HepG2 (cell line): ENCODE measurements around the gene TMEM238. TPM values are rescaled to one million over a fixed set of nuclear protein-coding genes. Genes with fewer than 3 reads are reported as not detected.

Source experiments
- ATAC-seq: fragments of 200-7000 bp; cut with Tn5 transposase; 3 replicates; pipeline ENCODE4 v1.9.1; 2020; ENCODE audit warnings: mild to moderate bottlenecking, moderate library complexity
- BruUV-seq: library from RNA; stranded (reverse); fragments of 400-500 nt; replicated peaks from 2 replicates; lab custom pipeline; 2021; lab: Mats Ljungman, UMichigan
- CTCF ChIA-PET: fragments of 300-600 bp; formaldehyde crosslinking; extraction: SDS; loops from one replicate; lab custom pipeline; 2021; ENCODE audit warnings: low total read pairs, inconsistent platforms, low intra/inter-chr PET ratio; lab: Yijun Ruan, JAX
- POLR2A ChIA-PET: fragments of 350-600 bp; sonication (Branson Sonifier 250); formaldehyde crosslinking; loops from one replicate; lab custom pipeline; 2020; ENCODE audit warnings: antibody characterized with exemption, inconsistent platforms; lab: Yijun Ruan, JAX
- DNase-seq: peaks from one replicate; pipeline ENCODE4 v3.0.0-alpha.2; 2015; ENCODE audit warnings: low spot score
- FAIRE-seq: peaks from 3 replicates; lab custom pipeline; 2011; peaks lifted over from hg19 to GRCh38; lab: Jason Lieb, UNC
- H2AFZ ChIP-seq: one replicate; pipeline ENCODE4 v1.6.1; 2011; ENCODE audit warnings: low read length, inconsistent platforms
- H3K27ac ChIP-seq: fragments of 300-600 bp; 3 replicates; pipeline ENCODE4 v1.8.0; 2011; ENCODE audit warnings: mixed run types, mild to moderate bottlenecking, mixed read lengths, low read length, inconsistent platforms; ENCODE audit not compliant: insufficient read depth; ENCODE audit errors: extremely low read length
- H3K27me3 ChIP-seq, 2 experiments: fragments of 200-600 bp in 1 of 2; 2 replicates in 1 of 2; 3 replicates in 1 of 2; pipeline versions ENCODE4 v1.6.0 to v1.8.0; 2011; ENCODE audit warnings: low read length in 2 of 2, mild to moderate bottlenecking in 2 of 2, moderate library complexity in 2 of 2, inconsistent platforms in 1 of 2; ENCODE audit not compliant: insufficient read depth in 2 of 2, control insufficient read depth in 1 of 2
- H3K36me3 ChIP-seq, 2 experiments: fragments of 200-600 bp in 1 of 2; replicated peaks in 1 of 2; 2 replicates in 1 of 2; 3 replicates in 1 of 2; pipeline versions ENCODE4 v1.5.1 to v1.8.0; 2011; ENCODE audit warnings: low read length in 2 of 2, inconsistent platforms in 1 of 2; ENCODE audit not compliant: insufficient read depth in 2 of 2, control insufficient read depth in 1 of 2
- H3K4me1 ChIP-seq: 2 replicates; pipeline ENCODE4 v1.5.1; 2012; ENCODE audit warnings: low read length, inconsistent platforms; ENCODE audit not compliant: insufficient read depth
- H3K4me2 ChIP-seq: 2 replicates; pipeline ENCODE4 v1.6.0; 2011; ENCODE audit warnings: low read depth, low read length, inconsistent platforms
- H3K4me3 ChIP-seq, 3 experiments: fragments of 200-600 bp in 1 of 3; sonication (generic), shearing (Covaris generic) in 1 of 3; replicated peaks in 1 of 3; 2 replicates each; pipeline ENCODE4 v1.5.1; 2011 to 2016; ENCODE audit warnings: low read length in 3 of 3, inconsistent platforms in 2 of 3, low read depth in 2 of 3, mild to moderate bottlenecking in 2 of 3, control low read depth in 1 of 3, mixed read lengths in 1 of 3; ENCODE audit not compliant: insufficient read depth in 1 of 3
- H3K79me2 ChIP-seq: one replicate; pipeline ENCODE4 v1.6.1; 2011; ENCODE audit warnings: low read length, inconsistent platforms; ENCODE audit not compliant: insufficient read depth
- H3K9ac ChIP-seq: 2 replicates; pipeline ENCODE4 v1.6.0; 2011; ENCODE audit warnings: mild to moderate bottlenecking, low read depth, low read length, inconsistent platforms; ENCODE audit not compliant: insufficient read depth
- H3K9me3 ChIP-seq: 2 replicates; pipeline ENCODE4 v1.5.1; 2012; ENCODE audit warnings: mild to moderate bottlenecking, low read length
- H4K20me1 ChIP-seq: 2 replicates; pipeline ENCODE4 v1.6.0; 2011; ENCODE audit warnings: inconsistent platforms, mild to moderate bottlenecking, low read length, moderate library complexity; ENCODE audit not compliant: insufficient read depth
- CREM ChIP-seq, 2 experiments: sonication (generic) in 1 of 2; formaldehyde crosslinking in 1 of 2; IDR thresholded peaks; 2 replicates each; pipeline versions ENCODE4 v1.4.0 to v1.6.1; 2016 to 2020; ENCODE audit warnings: antibody characterized with exemption in 1 of 2, mild to moderate bottlenecking in 1 of 2, missing genetic modification reagents in 1 of 2
- FOXO4 ChIP-seq: sonication (generic); formaldehyde crosslinking; conservative IDR thresholded peaks from 2 replicates; pipeline ENCODE4 v1.8.1; 2023; ENCODE audit warnings: missing genetic modification reagents
- HDAC1 ChIP-seq: sonication (generic); formaldehyde crosslinking; IDR thresholded peaks from 2 replicates; pipeline ENCODE4 v1.5.1; 2020; ENCODE audit warnings: mild to moderate bottlenecking, missing genetic modification reagents
- KDM5A ChIP-seq: fragments of 200-600 bp; sonication (generic); IDR thresholded peaks from 2 replicates; pipeline ENCODE4 v1.7.0; 2018; ENCODE audit warnings: antibody characterized with exemption, mild to moderate bottlenecking, low read length, borderline replicate concordance
- SRY ChIP-seq: sonication (generic); formaldehyde crosslinking; IDR thresholded peaks from 2 replicates; pipeline ENCODE4 v1.8.0; 2022; ENCODE audit warnings: mild to moderate bottlenecking, missing genetic modification reagents
- TCF7 ChIP-seq: sonication (generic); IDR thresholded peaks from 2 replicates; pipeline ENCODE4 v1.6.1; 2016; ENCODE audit warnings: antibody characterized with exemption, low read depth
- TIGD3 ChIP-seq: sonication (generic); formaldehyde crosslinking; IDR thresholded peaks from 2 replicates; pipeline ENCODE4 v1.5.1; 2020; ENCODE audit warnings: mild to moderate bottlenecking, missing genetic modification reagents, borderline replicate concordance
- ZNF430 ChIP-seq: sonication (generic); formaldehyde crosslinking; IDR thresholded peaks from 2 replicates; pipeline ENCODE4 v1.9.0; 2021; ENCODE audit warnings: mild to moderate bottlenecking, missing genetic modification reagents
- ZNF710 ChIP-seq: sonication (generic); formaldehyde crosslinking; IDR thresholded peaks from 2 replicates; pipeline ENCODE4 v1.5.0; 2020; ENCODE audit warnings: mild to moderate bottlenecking, missing genetic modification reagents, borderline replicate concordance
- WGBS: methylation state at CpG from one replicate; pipeline ENCODE4 v1.1.6; 2017; ENCODE audit warnings: low lambda C conversion rate; 5-methylcytosine and 5-hydroxymethylcytosine counted together
- in situ Hi-C: cut with HindIII; loops from 2 replicates; pipeline ENCODE4 v1.10.0; 2017; ENCODE audit warnings: low pct_unique_long_range_greater_than_20kb; ENCODE audit not compliant: extremely low pct_ligation_motif_present
- intact Hi-C: fragments of 100-400 bp; cut with micrococcal nuclease; formaldehyde crosslinking; loops from one replicate; pipeline ENCODE4 v1.10.0; 2022; ENCODE audit not compliant: unreplicated experiment
- polyA plus RNA-seq, 8 experiments: library from polyadenylated mRNA; depleted of rRNA in 3 of 8; stranded (reverse) in 7 of 8; unstranded in 1 of 8; fragments of >200 nt; fragmentation: Illumina TruSeq in 4 of 8; extraction: Trizol in 4 of 8; gene quantifications; 2 replicates each; pipeline versions ENCODE4 v1.2.1 to v1.2.3, GENCODE V29; 2011 to 2016; ENCODE audit warnings: low read depth in 4 of 8, missing spikeins in 1 of 8, mixed read lengths in 1 of 8; ENCODE audit not compliant: insufficient read depth in 1 of 8
- total RNA-seq, 5 experiments: library from RNA; depleted of rRNA; stranded (reverse); fragments of >200 nt; fragmentation: Illumina TruSeq; extraction: Trizol; gene quantifications; 2 replicates each; pipeline ENCODE4 v1.2.3, GENCODE V29; 2016; ENCODE audit warnings: low read depth in 1 of 5
- TF ChIP-seq, protein P1 (sequence below): sonication (generic); formaldehyde crosslinking; IDR thresholded peaks from 2 replicates; pipeline ENCODE4 v1.4.0; 2020; ENCODE audit warnings: missing genetic modification reagents, borderline replicate concordance
- TF ChIP-seq, protein P2 (sequence below), 2 experiments: IDR thresholded peaks; 2 replicates each; pipeline ENCODE4 v1.6.1; 2011 to 2012; ENCODE audit warnings: low read length in 2 of 2, borderline replicate concordance in 1 of 2, low read depth in 1 of 2, mild to moderate bottlenecking in 1 of 2, moderate library complexity in 1 of 2
- TF ChIP-seq, protein P3 (sequence below): sonication (generic); formaldehyde crosslinking; IDR thresholded peaks from 2 replicates; pipeline ENCODE4 v1.4.0; 2020; ENCODE audit warnings: mild to moderate bottlenecking, missing genetic modification reagents

The TMEM238 gene
- total and polyA plus RNA-seq, 2 of the 13 experiments (the other 11 are each of a cell fraction or from before 2014, with no cell fraction given) = not detected

DNA sequence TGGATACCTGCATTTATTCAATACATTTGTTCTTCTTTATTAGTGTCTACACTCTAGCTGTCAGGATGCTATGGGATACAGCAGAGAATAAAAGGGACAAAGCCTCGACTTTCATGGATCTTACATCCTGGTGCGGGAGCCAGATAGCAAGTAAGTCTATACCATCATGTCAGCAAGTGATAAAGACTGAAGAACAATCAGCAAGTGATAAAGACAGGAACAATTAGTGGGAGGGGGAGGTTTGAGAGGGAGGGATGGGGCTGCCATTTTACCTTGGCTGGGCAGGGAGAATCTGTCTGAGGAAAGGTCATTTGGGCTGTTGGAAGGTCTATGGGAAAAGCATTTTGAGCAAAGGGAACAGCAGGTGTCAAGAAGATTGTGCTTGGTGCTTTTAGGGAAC lies 26.1 kb upstream of the TMEM238 start:
- POLR2A ChIA-PET = interaction anchor here (1.0 kb wide), 1 partner anchor 130 kb away, joined by 3 read pairs; the partner anchor contains the start of gene HSPBP1
- TF ChIP-seq ZNF430 = no peak
- TF ChIP-seq FOXO4 (CRISPR knock-in tag) = no peak
- no peak for TF ChIP-seq HDAC1 (CRISPR knock-in tag)
- TF ChIP-seq KDM5A = no peak
- no peak for TF ChIP-seq ZNF710 (CRISPR knock-in tag)
- TF ChIP-seq, protein P1, sequence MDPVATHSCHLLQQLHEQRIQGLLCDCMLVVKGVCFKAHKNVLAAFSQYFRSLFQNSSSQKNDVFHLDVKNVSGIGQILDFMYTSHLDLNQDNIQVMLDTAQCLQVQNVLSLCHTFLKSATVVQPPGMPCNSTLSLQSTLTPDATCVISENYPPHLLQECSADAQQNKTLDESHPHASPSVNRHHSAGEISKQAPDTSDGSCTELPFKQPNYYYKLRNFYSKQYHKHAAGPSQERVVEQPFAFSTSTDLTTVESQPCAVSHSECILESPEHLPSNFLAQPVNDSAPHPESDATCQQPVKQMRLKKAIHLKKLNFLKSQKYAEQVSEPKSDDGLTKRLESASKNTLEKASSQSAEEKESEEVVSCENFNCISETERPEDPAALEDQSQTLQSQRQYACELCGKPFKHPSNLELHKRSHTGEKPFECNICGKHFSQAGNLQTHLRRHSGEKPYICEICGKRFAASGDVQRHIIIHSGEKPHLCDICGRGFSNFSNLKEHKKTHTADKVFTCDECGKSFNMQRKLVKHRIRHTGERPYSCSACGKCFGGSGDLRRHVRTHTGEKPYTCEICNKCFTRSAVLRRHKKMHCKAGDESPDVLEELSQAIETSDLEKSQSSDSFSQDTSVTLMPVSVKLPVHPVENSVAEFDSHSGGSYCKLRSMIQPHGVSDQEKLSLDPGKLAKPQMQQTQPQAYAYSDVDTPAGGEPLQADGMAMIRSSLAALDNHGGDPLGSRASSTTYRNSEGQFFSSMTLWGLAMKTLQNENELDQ (CRISPR knock-in tag) = no peak
- TF ChIP-seq, protein P2, sequence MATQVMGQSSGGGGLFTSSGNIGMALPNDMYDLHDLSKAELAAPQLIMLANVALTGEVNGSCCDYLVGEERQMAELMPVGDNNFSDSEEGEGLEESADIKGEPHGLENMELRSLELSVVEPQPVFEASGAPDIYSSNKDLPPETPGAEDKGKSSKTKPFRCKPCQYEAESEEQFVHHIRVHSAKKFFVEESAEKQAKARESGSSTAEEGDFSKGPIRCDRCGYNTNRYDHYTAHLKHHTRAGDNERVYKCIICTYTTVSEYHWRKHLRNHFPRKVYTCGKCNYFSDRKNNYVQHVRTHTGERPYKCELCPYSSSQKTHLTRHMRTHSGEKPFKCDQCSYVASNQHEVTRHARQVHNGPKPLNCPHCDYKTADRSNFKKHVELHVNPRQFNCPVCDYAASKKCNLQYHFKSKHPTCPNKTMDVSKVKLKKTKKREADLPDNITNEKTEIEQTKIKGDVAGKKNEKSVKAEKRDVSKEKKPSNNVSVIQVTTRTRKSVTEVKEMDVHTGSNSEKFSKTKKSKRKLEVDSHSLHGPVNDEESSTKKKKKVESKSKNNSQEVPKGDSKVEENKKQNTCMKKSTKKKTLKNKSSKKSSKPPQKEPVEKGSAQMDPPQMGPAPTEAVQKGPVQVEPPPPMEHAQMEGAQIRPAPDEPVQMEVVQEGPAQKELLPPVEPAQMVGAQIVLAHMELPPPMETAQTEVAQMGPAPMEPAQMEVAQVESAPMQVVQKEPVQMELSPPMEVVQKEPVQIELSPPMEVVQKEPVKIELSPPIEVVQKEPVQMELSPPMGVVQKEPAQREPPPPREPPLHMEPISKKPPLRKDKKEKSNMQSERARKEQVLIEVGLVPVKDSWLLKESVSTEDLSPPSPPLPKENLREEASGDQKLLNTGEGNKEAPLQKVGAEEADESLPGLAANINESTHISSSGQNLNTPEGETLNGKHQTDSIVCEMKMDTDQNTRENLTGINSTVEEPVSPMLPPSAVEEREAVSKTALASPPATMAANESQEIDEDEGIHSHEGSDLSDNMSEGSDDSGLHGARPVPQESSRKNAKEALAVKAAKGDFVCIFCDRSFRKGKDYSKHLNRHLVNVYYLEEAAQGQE (IDR thresholded peaks at IDR 0.05; ENCODE audit: borderline replicate concordance in 1 of 2, low read depth in 1 of 2, low read length in 2 of 2) = no peak
- TF ChIP-seq TIGD3 (CRISPR knock-in tag) = no peak
- TF ChIP-seq, protein P3, sequence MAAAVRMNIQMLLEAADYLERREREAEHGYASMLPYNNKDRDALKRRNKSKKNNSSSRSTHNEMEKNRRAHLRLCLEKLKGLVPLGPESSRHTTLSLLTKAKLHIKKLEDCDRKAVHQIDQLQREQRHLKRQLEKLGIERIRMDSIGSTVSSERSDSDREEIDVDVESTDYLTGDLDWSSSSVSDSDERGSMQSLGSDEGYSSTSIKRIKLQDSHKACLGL (CRISPR knock-in tag) = no peak
- TF ChIP-seq CREM (IDR thresholded peaks at IDR 0.05) = no peak
- TF ChIP-seq CREM (CRISPR knock-in tag; IDR thresholded peaks at IDR 0.05) = no peak
- TF ChIP-seq SRY (CRISPR knock-in tag) = no peak
- TF ChIP-seq TCF7 = no peak

More for the DNA sequence above, 26.1 kb upstream of the TMEM238 start:
- CTCF ChIA-PET = no interaction called here
- Histone ChIP-seq H3K27ac (no peak overlapping the region), H3K4me3 (no peak overlapping the region), H3K9ac (no peak overlapping the region), H3K4me1 (peaks cover 26% of the 10 kb centered on the region), H4K20me1 (no peaks in the 10 kb centered on the region), H2AFZ (no peak overlapping the region), H3K79me2 (peaks cover 16% of the 10 kb centered on the region), H3K4me2 (no peak overlapping the region), H3K27me3 (peaks cover 0 to 5% of the 10 kb centered on the region in 2 experiments; a peak in 1 of 5 replicates), H3K9me3 (no peaks in the 10 kb centered on the region), H3K36me3 (peaks cover 4% of the 10 kb centered on the region in 2 experiments; a peak in 2 of 5 replicates)
- no peak for FAIRE-seq
- WGBS = 74% methylated on average over 2 of the region's 2 CpGs
- no TSS peak for BruUV-seq
- in situ Hi-C loops (no loop called here), intact Hi-C loops (no loop called here)
- DNase-seq = no peak
- no peak for ATAC-seq
